ENCODE measurements around the gene PDE4D.

DNA sequence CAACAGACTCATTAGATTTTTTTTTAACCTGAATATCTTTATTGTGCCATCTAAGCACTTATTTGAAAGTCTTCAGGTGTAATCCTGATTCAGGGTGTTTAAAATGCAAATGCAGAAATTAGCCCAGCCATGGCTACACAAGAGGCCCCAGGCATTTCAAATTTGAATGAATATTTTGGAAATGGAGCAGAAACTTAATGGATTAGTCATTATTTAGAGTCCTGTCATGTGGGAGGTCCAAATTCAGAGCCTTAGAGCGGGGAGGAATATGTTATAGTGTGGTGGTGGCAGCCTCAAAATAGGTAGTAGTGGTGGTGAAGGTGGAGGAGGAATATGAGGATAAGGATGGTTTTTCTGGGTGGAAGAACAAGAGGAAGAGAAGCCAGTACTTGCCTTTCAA is 743.7 kb downstream of the PDE4D start:
- TF ChIP-seq, protein P1, sequence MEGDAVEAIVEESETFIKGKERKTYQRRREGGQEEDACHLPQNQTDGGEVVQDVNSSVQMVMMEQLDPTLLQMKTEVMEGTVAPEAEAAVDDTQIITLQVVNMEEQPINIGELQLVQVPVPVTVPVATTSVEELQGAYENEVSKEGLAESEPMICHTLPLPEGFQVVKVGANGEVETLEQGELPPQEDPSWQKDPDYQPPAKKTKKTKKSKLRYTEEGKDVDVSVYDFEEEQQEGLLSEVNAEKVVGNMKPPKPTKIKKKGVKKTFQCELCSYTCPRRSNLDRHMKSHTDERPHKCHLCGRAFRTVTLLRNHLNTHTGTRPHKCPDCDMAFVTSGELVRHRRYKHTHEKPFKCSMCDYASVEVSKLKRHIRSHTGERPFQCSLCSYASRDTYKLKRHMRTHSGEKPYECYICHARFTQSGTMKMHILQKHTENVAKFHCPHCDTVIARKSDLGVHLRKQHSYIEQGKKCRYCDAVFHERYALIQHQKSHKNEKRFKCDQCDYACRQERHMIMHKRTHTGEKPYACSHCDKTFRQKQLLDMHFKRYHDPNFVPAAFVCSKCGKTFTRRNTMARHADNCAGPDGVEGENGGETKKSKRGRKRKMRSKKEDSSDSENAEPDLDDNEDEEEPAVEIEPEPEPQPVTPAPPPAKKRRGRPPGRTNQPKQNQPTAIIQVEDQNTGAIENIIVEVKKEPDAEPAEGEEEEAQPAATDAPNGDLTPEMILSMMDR (IDR thresholded peaks at IDR 0.05): no peak
- TF ChIP-seq ZFX (IDR thresholded peaks at IDR 0.05; ENCODE audit: borderline replicate concordance): no peak

Data from 22Rv1 (cell line).